SJSA1 (cell line): Measurements from ENCODE around the gene PNRC1. TPM values are rescaled to one million over a fixed set of nuclear protein-coding genes. Genes with fewer than 3 reads are reported as not detected.

Experiments
- total RNA-seq: library from RNA; depleted of rRNA; stranded (reverse); fragments of >200 nt; shearing (Covaris generic); gene quantifications from 2 replicates; pipeline ENCODE4 v1.2.3, GENCODE V29; 2014; rRNA removed

The PNRC1 gene
- total RNA-seq, 1 experiment from 2014 or later: 21.6 TPM

Other genes starting within 250 kb of the PNRC1 start
- 40.6 and 43.6 TPM in 2 replicates for gene RNGTT, start 117.1 kb upstream of the PNRC1 start, total RNA-seq
- 0.72 and 2.8 TPM in 2 replicates for gene SRSF12, start 37.3 kb downstream of the PNRC1 start, total RNA-seq
- 46.1 and 52.7 TPM in 2 replicates for gene PM20D2, start 65.3 kb downstream of the PNRC1 start, total RNA-seq
- not detected in 2 replicates for gene GABRR1, start 136.6 kb downstream of the PNRC1 start, total RNA-seq
- gene GABRR2, start 234.5 kb downstream of the PNRC1 start, total RNA-seq: 0.09 TPM in 1 of 2 replicates, not detected in the other